ENCODE data around the gene WFIKKN2. TPM values are rescaled to one million over a fixed set of nuclear protein-coding genes. Genes with fewer than 3 reads are reported as not detected.

WFIKKN2 gene
- total and polyA plus RNA-seq, 2 of the 13 experiments (the other 11 are each of a cell fraction or from before 2014, with no cell fraction given) = not detected

GRCh38 chr17:50853015-50853615, 17.7 kb downstream of the WFIKKN2 start (continued):
- TF ChIP-seq PATZ1 (CRISPR knock-in tag; IDR thresholded peaks at IDR 0.05) (peak; percentile 57), DMAP1 (CRISPR knock-in tag; IDR thresholded peaks at IDR 0.05) (no peak), CBFB (CRISPR knock-in tag; IDR thresholded peaks at IDR 0.05) (peak; percentile 26; the same call in 1 of the 2 replicates), E2F2 (CRISPR knock-in tag; IDR thresholded peaks at IDR 0.05; ENCODE audit: borderline replicate concordance) (no peak), NFIC (IDR thresholded peaks at IDR 0.05; ENCODE audit: low read length) (peak; percentile 79), FIP1L1 (IDR thresholded peaks at IDR 0.05; ENCODE audit: borderline replicate concordance, insufficient read depth, low read depth, low read length) (no peak), ZNF747 (CRISPR knock-in tag; IDR thresholded peaks at IDR 0.05; ENCODE audit: borderline replicate concordance) (0 out of 2 replicates have a peak, but pooled peaks have one; percentile 50), ATM (IDR thresholded peaks at IDR 0.05; ENCODE audit: borderline replicate concordance) (no peak), ZNF800 (CRISPR knock-in tag; IDR thresholded peaks at IDR 0.05) (0 out of 2 replicates have a peak, but pooled peaks have one; percentile 39), ZNF260 (CRISPR knock-in tag; IDR thresholded peaks at IDR 0.05; ENCODE audit: borderline replicate concordance, low read depth) (no peak), LCORL (IDR thresholded peaks at IDR 0.05) (no peak), LCORL (CRISPR knock-in tag; IDR thresholded peaks at IDR 0.05) (peak; percentile 67), ZNF614 (CRISPR knock-in tag; IDR thresholded peaks at IDR 0.05; ENCODE audit: borderline replicate concordance) (peak; percentile 58; the same call in 1 of the 2 replicates), SMAD9 (CRISPR knock-in tag; IDR thresholded peaks at IDR 0.05) (no peak)
- TF ChIP-seq, protein P1, sequence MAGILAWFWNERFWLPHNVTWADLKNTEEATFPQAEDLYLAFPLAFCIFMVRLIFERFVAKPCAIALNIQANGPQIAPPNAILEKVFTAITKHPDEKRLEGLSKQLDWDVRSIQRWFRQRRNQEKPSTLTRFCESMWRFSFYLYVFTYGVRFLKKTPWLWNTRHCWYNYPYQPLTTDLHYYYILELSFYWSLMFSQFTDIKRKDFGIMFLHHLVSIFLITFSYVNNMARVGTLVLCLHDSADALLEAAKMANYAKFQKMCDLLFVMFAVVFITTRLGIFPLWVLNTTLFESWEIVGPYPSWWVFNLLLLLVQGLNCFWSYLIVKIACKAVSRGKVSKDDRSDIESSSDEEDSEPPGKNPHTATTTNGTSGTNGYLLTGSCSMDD (CRISPR knock-in tag; IDR thresholded peaks at IDR 0.05) = no peak
- TF ChIP-seq, protein P2, sequence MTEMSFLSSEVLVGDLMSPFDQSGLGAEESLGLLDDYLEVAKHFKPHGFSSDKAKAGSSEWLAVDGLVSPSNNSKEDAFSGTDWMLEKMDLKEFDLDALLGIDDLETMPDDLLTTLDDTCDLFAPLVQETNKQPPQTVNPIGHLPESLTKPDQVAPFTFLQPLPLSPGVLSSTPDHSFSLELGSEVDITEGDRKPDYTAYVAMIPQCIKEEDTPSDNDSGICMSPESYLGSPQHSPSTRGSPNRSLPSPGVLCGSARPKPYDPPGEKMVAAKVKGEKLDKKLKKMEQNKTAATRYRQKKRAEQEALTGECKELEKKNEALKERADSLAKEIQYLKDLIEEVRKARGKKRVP (CRISPR knock-in tag; IDR thresholded peaks at IDR 0.05) = peak in 1 of 2 experiments; percentile 37; a peak in 1 of 4 replicates
